ENCODE measurements around the gene MSH2.

MSH2 gene

GRCh38 chr2:47528874-47529273 lies 125.9 kb downstream of the MSH2 start:
- TF ChIP-seq CTCF (IDR thresholded peaks at IDR 0.05; ENCODE audit: insufficient read depth, missing control alignments): no peak
- DNase-seq (ENCODE audit: insufficient read length, low spot score) (no peak), FAIRE-seq (no peak)

GRCh38 chr2:47530105-47530760 lies 127.3 kb downstream of the MSH2 start:
- no peak for FAIRE-seq
- TF ChIP-seq CTCF (IDR thresholded peaks at IDR 0.05; ENCODE audit: insufficient read depth, missing control alignments): no peak
- no peak for DNase-seq (ENCODE audit: insufficient read length, low spot score)

- TF ChIP-seq CTCF (IDR thresholded peaks at IDR 0.05; ENCODE audit: insufficient read depth, missing control alignments): no peak
- FAIRE-seq (no peak), DNase-seq (ENCODE audit: insufficient read length, low spot score) (no peak)
These were observed 128.6 kb downstream of the MSH2 start for GRCh38 chr2:47531378-47532042.

Measured in D721Med (cell line).